K562 (cell line): ENCODE measurements around the gene SLC7A9. TPM values are rescaled to one million over a fixed set of nuclear protein-coding genes. Genes with fewer than 3 reads are reported as not detected.

Experiments used
- ATAC-seq: fragments of 200-7000 bp; cut with Tn5 transposase; 3 replicates; pipeline ENCODE4 v1.9.1; 2020; ENCODE audit warnings: moderate library complexity
- BruUV-seq: library from RNA; stranded (reverse); fragments of 400-500 nt; replicated peaks from 2 replicates; lab custom pipeline; 2021; lab: Mats Ljungman, UMichigan
- CTCF ChIA-PET: fragments of 300-600 bp; formaldehyde crosslinking; extraction: SDS; loops from one replicate; lab custom pipeline; 2021; ENCODE audit warnings: low intra/inter-chr PET ratio; lab: Yijun Ruan, JAX
- POLR2A ChIA-PET: fragments of 300-600, 350-650 bp; sonication (Branson Sonifier 250); formaldehyde crosslinking; extraction: SDS; loops from one replicate; lab custom pipeline; 2021; ENCODE audit warnings: antibody characterized with exemption, inconsistent platforms; lab: Yijun Ruan, JAX
- DNase-seq, 4 experiments: peaks; one replicate each; pipeline versions ENCODE4 v3.0.0 to v3.0.0-alpha.2; 2011 to 2018; ENCODE audit warnings: low spot score in 3 of 4, mixed read lengths in 3 of 4; ENCODE audit errors: extremely low read depth in 1 of 4
- FAIRE-seq: peaks from 2 replicates; lab custom pipeline; 2011; peaks lifted over from hg19 to GRCh38; lab: Jason Lieb, UNC
- H2AFZ ChIP-seq: 2 replicates; pipeline ENCODE4 v1.6.0; 2011; ENCODE audit warnings: low read depth, low read length, control low read depth, inconsistent platforms
- H3K27ac ChIP-seq: fragments of 200-600 bp; 3 replicates; pipeline ENCODE4 v1.8.0; 2011; ENCODE audit warnings: low read depth, mild to moderate bottlenecking, control low read depth, inconsistent platforms, low read length, moderate library complexity, mixed read lengths; ENCODE audit errors: extremely low read depth
- H3K27me3 ChIP-seq, 2 experiments: fragments of 300-600 bp in 1 of 2; 2 replicates in 1 of 2; 3 replicates in 1 of 2; pipeline versions ENCODE4 v1.6.0 to v1.8.0; 2011; ENCODE audit warnings: inconsistent platforms in 2 of 2, low read length in 2 of 2, mild to moderate bottlenecking in 1 of 2, mixed read lengths in 1 of 2, moderate library complexity in 1 of 2; ENCODE audit not compliant: control insufficient read depth in 2 of 2, insufficient read depth in 2 of 2
- H3K36me3 ChIP-seq: fragments of 300-600 bp; 3 replicates; pipeline ENCODE4 v1.8.0; 2011; ENCODE audit warnings: mild to moderate bottlenecking, low read length, inconsistent platforms; ENCODE audit not compliant: control insufficient read depth, insufficient read depth
- H3K4me1 ChIP-seq, 2 experiments: fragments of 200-600 bp in 1 of 2; replicated peaks in 1 of 2; 2 replicates in 1 of 2; 3 replicates in 1 of 2; pipeline versions ENCODE4 v1.5.1 to v1.8.0; 2011; ENCODE audit warnings: inconsistent platforms in 2 of 2, low read length in 2 of 2, mild to moderate bottlenecking in 1 of 2, mixed read lengths in 1 of 2, moderate library complexity in 1 of 2; ENCODE audit not compliant: control insufficient read depth in 2 of 2, insufficient read depth in 2 of 2
- H3K4me2 ChIP-seq: 2 replicates; pipeline ENCODE4 v1.6.1; 2011; ENCODE audit warnings: low read length, control low read depth, inconsistent platforms, mixed read lengths; ENCODE audit not compliant: insufficient read depth
- H3K4me3 ChIP-seq: fragments of 200-600 bp; sonication (generic), shearing (Covaris generic); 2 replicates; pipeline ENCODE4 v1.5.1; 2016; ENCODE audit warnings: control low read depth, inconsistent platforms
- H3K79me2 ChIP-seq: fragments of 200-600 bp; 3 replicates; pipeline ENCODE4 v1.8.0; 2011; ENCODE audit warnings: low read length, inconsistent platforms; ENCODE audit not compliant: control insufficient read depth, insufficient read depth
- H3K9ac ChIP-seq, 2 experiments: 2 replicates each; pipeline versions ENCODE4 v1.6.0 to v1.6.1; 2011; ENCODE audit warnings: low read depth in 2 of 2, low read length in 2 of 2, control low read depth in 1 of 2, inconsistent platforms in 1 of 2, mild to moderate bottlenecking in 1 of 2, mixed read lengths in 1 of 2; ENCODE audit not compliant: insufficient read depth in 1 of 2
- H3K9me1 ChIP-seq: one replicate; pipeline ENCODE4 v1.6.0; 2011; ENCODE audit warnings: inconsistent platforms, mild to moderate bottlenecking, low read length, moderate library complexity; ENCODE audit not compliant: control insufficient read depth, insufficient read depth
- H3K9me3 ChIP-seq: replicated peaks from 2 replicates; pipeline ENCODE4 v1.5.1; 2011; ENCODE audit warnings: low read depth, low read length, inconsistent platforms; ENCODE audit not compliant: control insufficient read depth, insufficient read depth
- H4K20me1 ChIP-seq: replicated peaks from 2 replicates; pipeline ENCODE4 v1.6.1; 2011; ENCODE audit warnings: low read length, inconsistent platforms, mixed read lengths; ENCODE audit not compliant: control insufficient read depth, insufficient read depth
- CC2D1A ChIP-seq: fragments of 450-650 bp; IDR thresholded peaks from 2 replicates; pipeline ENCODE4 v1.6.1; 2017; ENCODE audit warnings: mild to moderate bottlenecking
- ETV6 ChIP-seq, 3 experiments: fragments of 150-350 bp in 1 of 3; sonication (generic) in 1 of 3; formaldehyde crosslinking in 1 of 3; IDR thresholded peaks; 2 replicates each; pipeline versions ENCODE4 v1.6.1 to v1.8.0; 2014 to 2022; ENCODE audit warnings: borderline replicate concordance in 2 of 3, low read depth in 2 of 3, antibody characterized with exemption in 1 of 3, low read length in 1 of 3, mild to moderate bottlenecking in 1 of 3, missing genetic modification reagents in 1 of 3
- FOXA3 ChIP-seq, 2 experiments: fragments of 450-650 bp in 1 of 2; sonication (generic) in 1 of 2; formaldehyde crosslinking; IDR thresholded peaks in 1 of 2; conservative IDR thresholded peaks in 1 of 2; 2 replicates each; pipeline versions ENCODE4 v1.4.0 to v1.8.0; 2020 to 2022; ENCODE audit warnings: mild to moderate bottlenecking in 2 of 2, missing genetic modification reagents in 1 of 2
- HDAC3 ChIP-seq: fragments of 450-650 bp; IDR thresholded peaks from 2 replicates; pipeline ENCODE4 v1.6.1; 2018; ENCODE audit warnings: borderline replicate concordance, mild to moderate bottlenecking, moderate library complexity; ENCODE audit not compliant: partially characterized antibody
- HNRNPUL1 ChIP-seq: fragments of 200-400 bp; formaldehyde crosslinking; IDR thresholded peaks from 2 replicates; pipeline ENCODE4 v1.6.1; 2017; ENCODE audit warnings: low read length
- KAT2B ChIP-seq: IDR thresholded peaks from one replicate; pipeline ENCODE4 v1.6.1; 2012; ENCODE audit warnings: low read depth, mild to moderate bottlenecking, control low read depth, inconsistent platforms, low read length, moderate library complexity
- MTA1 ChIP-seq: fragments of 450-650 bp; IDR thresholded peaks from 2 replicates; pipeline ENCODE4 v1.6.1; 2017; ENCODE audit warnings: borderline replicate concordance
- POLR2AphosphoS5 ChIP-seq: IDR thresholded peaks from 2 replicates; pipeline ENCODE4 v1.6.1; 2011; ENCODE audit warnings: mild to moderate bottlenecking, low read depth, low read length, moderate library complexity; ENCODE audit not compliant: control insufficient read depth, insufficient read depth
- RB1 ChIP-seq: fragments of 450-650 bp; IDR thresholded peaks from 2 replicates; pipeline ENCODE4 v1.6.1; 2017; ENCODE audit warnings: low read depth, mild to moderate bottlenecking
- SREBF2 ChIP-seq: sonication (generic); formaldehyde crosslinking; IDR thresholded peaks from 2 replicates; pipeline ENCODE4 v1.4.0; 2020; ENCODE audit warnings: mild to moderate bottlenecking, missing genetic modification reagents
- ZFPM2 ChIP-seq: fragments of 250-450 bp; sonication (Bioruptor Pico); IDR thresholded peaks from 2 replicates; pipeline ENCODE4 v1.5.1; 2022; ENCODE audit warnings: mild to moderate bottlenecking
- ZNF316 ChIP-seq: fragments of 450-650 bp; IDR thresholded peaks from 2 replicates; pipeline ENCODE4 v1.6.1; 2016
- ZNF639 ChIP-seq, 2 experiments: fragments of 200-800 bp in 1 of 2; sonication (Bioruptor generic) in 1 of 2; sonication (generic) in 1 of 2; formaldehyde crosslinking in 1 of 2; IDR thresholded peaks in 1 of 2; conservative IDR thresholded peaks in 1 of 2; 2 replicates each; pipeline versions ENCODE4 v1.5.0 to v1.6.1; 2016 to 2020; ENCODE audit warnings: missing compliant biosample characterization in 1 of 2, missing genetic modification characterization in 1 of 2, missing genetic modification reagents in 1 of 2
- WGBS: fragments of 100-300 bp; shearing (Covaris generic); methylation state at CpG from one replicate; pipeline ENCODE4 v1.1.6; 2016; ENCODE audit warnings: low coverage, mixed read lengths; ENCODE audit not compliant: insufficient coverage; ENCODE audit errors: missing lambda C conversion rate; 5-methylcytosine and 5-hydroxymethylcytosine counted together
- in situ Hi-C: fragments of 300-500 bp; cut with MboI; formaldehyde crosslinking; loops from 4 replicates; pipeline ENCODE4 v1.15.0; 2018; ENCODE audit warnings: inconsistent platforms, mixed read lengths
- intact Hi-C: fragments of 100-400 bp; cut with micrococcal nuclease; formaldehyde crosslinking; loops from 2 replicates; pipeline ENCODE4 v1.14.2; 2022
- polyA plus RNA-seq, 8 experiments: library from polyadenylated mRNA; depleted of rRNA in 4 of 8; stranded (reverse) in 5 of 8; unstranded in 3 of 8; fragments of >200 nt; fragmentation: Nextera tagmentation in 2 of 8; fragmentation: Illumina TruSeq in 1 of 8; extraction: Ambion mirVana in 2 of 8; extraction: Trizol in 1 of 8; gene quantifications; 2 replicates each; pipeline versions ENCODE4 v1.2.1 to v1.2.3, GENCODE V29; 2011 to 2014; ENCODE audit warnings: inconsistent platforms in 1 of 8, missing spikeins in 1 of 8
- total RNA-seq, 7 experiments: library from RNA; depleted of rRNA in 6 of 7; stranded (reverse); fragments of >200 nt in 6 of 7; fragmentation: Illumina TruSeq in 2 of 7; extraction: Trizol in 2 of 7; gene quantifications; 2 replicates each; pipeline versions ENCODE4 v1.2.1 to v1.2.3, GENCODE V29; 2011 to 2021; ENCODE audit warnings: low replicate concordance in 1 of 7

The SLC7A9 gene
- total and polyA plus RNA-seq, 9 of the 15 experiments (the other 6 are each of a cell fraction or from before 2014, with no cell fraction given) = not detected

GRCh38 chr19:32887572-32888215 is 18.1 kb upstream of the SLC7A9 start:
- intact Hi-C loops = no loop called here
- H4K20me1 ChIP-seq = no peaks in the 10 kb centered on the region

More at GRCh38 chr19:32887572-32888215, 18.1 kb upstream of the SLC7A9 start:
- H3K27ac ChIP-seq = no peak overlapping the region
- no TSS peak for BruUV-seq
- no peaks in the 10 kb centered on the region for H3K4me1 ChIP-seq
- H3K9ac ChIP-seq = no peak overlapping the region
- POLR2A ChIA-PET = no interaction called here
- TF ChIP-seq SREBF2 (CRISPR knock-in tag) (no peak), HDAC3 (no peak), MTA1 (no peak), ZFPM2 (CRISPR knock-in tag) (no peak), CC2D1A (no peak), POLR2AphosphoS5 (no peak), HNRNPUL1 (no peak), ZNF639 (CRISPR knock-in tag; conservative IDR thresholded peaks at IDR 0.05 in 1 of 2, IDR thresholded peaks at IDR 0.05 in 1 of 2) (no peak), RB1 (no peak), FOXA3 (CRISPR knock-in tag; conservative IDR thresholded peaks at IDR 0.05 in 1 of 2, IDR thresholded peaks at IDR 0.05 in 1 of 2) (no peak), ZNF316 (no peak), KAT2B (no peak), ETV6 (IDR thresholded peaks at IDR 0.05; ENCODE audit: borderline replicate concordance in 1 of 2, low read depth in 2 of 2, low read length in 1 of 2) (no peak), ETV6 (CRISPR knock-in tag; IDR thresholded peaks at IDR 0.05; ENCODE audit: borderline replicate concordance) (no peak)
- TF ChIP-seq, all 486 proteins: peak for 0
- ATAC-seq (no peak), DNase-seq (no peak), FAIRE-seq (no peak)
- Histone ChIP-seq H3K79me2 (no peaks in the 10 kb centered on the region), H3K4me2 (no peak overlapping the region), H2AFZ (no peak overlapping the region), H3K9me1 (no peaks in the 10 kb centered on the region), H3K4me3 (no peak overlapping the region), H3K36me3 (no peaks in the 10 kb centered on the region), H3K27me3 (no peaks in the 10 kb centered on the region; a peak in 1 of 5 replicates), H3K9me3 (peaks cover 3% of the 10 kb centered on the region)
- 7% methylated on average over 4 of the region's 4 CpGs for WGBS
- in situ Hi-C loops = no loop called here
- CTCF ChIA-PET = no interaction called here
